ENCODE data around the gene FAM193A.
"Not testable (repeated sequence)": the region's sequence is repeated elsewhere in the genome, so short reads cannot be mapped to it uniquely, and the experiment has no call there.

Gene FAM193A

GRCh38 chr4:2537011-2537830 is 774 bp downstream of the FAM193A start:
- H4K8ac ChIP-seq (ENCODE audit: low read length) = no peak overlapping the region
- H3K79me1 ChIP-seq (replicated peaks; ENCODE audit: low read length, poor library complexity, severe bottlenecking) = peaks cover 2% of the 10 kb centered on the region
- peak overlapping the region; percentile 39 for H4K91ac ChIP-seq (ENCODE audit: low read length)
- H3K36me3 ChIP-seq (ENCODE audit: control insufficient read depth in 1 of 2, insufficient read depth in 2 of 2, low read depth in 1 of 2, low read length in 2 of 2) = no peaks in the 10 kb centered on the region
- H3K4me2 ChIP-seq (ENCODE audit: low read length, poor library complexity, severe bottlenecking) = peak overlapping the region; percentile 96
- no peak overlapping the region for H2BK12ac ChIP-seq (ENCODE audit: low read length in 2 of 2)
- H2BK5ac ChIP-seq (ENCODE audit: low read depth, low read length, poor library complexity, severe bottlenecking) = no peak overlapping the region
- H2AFZ ChIP-seq (ENCODE audit: low read depth, low read length) = peak overlapping the region; percentile 81
- under 1% methylated on average over 93 of the region's 103 CpGs for WGBS
- peak overlapping the region; percentile 91 for H3K9ac ChIP-seq (ENCODE audit: low read length)
- peak overlapping the region; percentile 99 for H2BK120ac ChIP-seq (ENCODE audit: low read depth, low read length)
- no peaks in the 10 kb centered on the region for H3K27me3 ChIP-seq (ENCODE audit: control insufficient read depth in 1 of 2, insufficient read depth in 1 of 2, low read length in 2 of 2)
- peaks cover 11% of the 10 kb centered on the region for H3K4me1 ChIP-seq (ENCODE audit: control insufficient read depth, insufficient read depth, low read depth, low read length)
- peak overlapping the region; percentile 45 for H3K27ac ChIP-seq (ENCODE audit: low read length, poor library complexity, severe bottlenecking)
- H3K23ac ChIP-seq (ENCODE audit: low read length in 2 of 2) = peak overlapping the region in 1 of 2 experiments; percentile 81
- peak overlapping the region; percentile 73 to 87 for H3K18ac ChIP-seq (ENCODE audit: low read depth in 1 of 2, low read length in 2 of 2)
- H3K9me3 ChIP-seq (ENCODE audit: control insufficient read depth, low read length) = no peaks in the 10 kb centered on the region
- DNase-seq = peak; percentile 43
- H3K4ac ChIP-seq (ENCODE audit: low read depth in 1 of 2, low read length in 2 of 2) = peak overlapping the region in 1 of 2 experiments; percentile 94
- peak overlapping the region; percentile 69 for H2BK15ac ChIP-seq (ENCODE audit: low read depth, poor library complexity, severe bottlenecking)
- H3K4me3 ChIP-seq (ENCODE audit: insufficient read depth in 1 of 2, low read depth in 1 of 2, low read length in 2 of 2) = peak overlapping the region; percentile 84 to 98
- peak overlapping the region in 1 of 2 experiments; percentile 85 for H3K14ac ChIP-seq (ENCODE audit: low read length in 2 of 2)
- H2AK5ac ChIP-seq (ENCODE audit: low read length, severe bottlenecking) = no peak overlapping the region

GRCh38 chr4:2543580-2544191 is 7.2 kb downstream of the FAM193A start:
- H3K9ac ChIP-seq (ENCODE audit: low read length); H3K4me3 ChIP-seq (ENCODE audit: insufficient read depth in 1 of 2, low read depth in 1 of 2, low read length in 2 of 2); H3K4ac ChIP-seq (ENCODE audit: low read depth in 1 of 2, low read length in 2 of 2); H2BK15ac ChIP-seq (ENCODE audit: low read depth, poor library complexity, severe bottlenecking); H3K27ac ChIP-seq (ENCODE audit: low read length, poor library complexity, severe bottlenecking); H3K4me2 ChIP-seq (ENCODE audit: low read length, poor library complexity, severe bottlenecking); H3K14ac ChIP-seq (ENCODE audit: low read length in 2 of 2); H3K18ac ChIP-seq (ENCODE audit: low read depth in 1 of 2, low read length in 2 of 2); H3K36me3 ChIP-seq (ENCODE audit: control insufficient read depth in 1 of 2, insufficient read depth in 2 of 2, low read depth in 1 of 2, low read length in 2 of 2); H2AFZ ChIP-seq (ENCODE audit: low read depth, low read length); H2BK5ac ChIP-seq (ENCODE audit: low read depth, low read length, poor library complexity, severe bottlenecking); H4K91ac ChIP-seq (ENCODE audit: low read length); H2AK5ac ChIP-seq (ENCODE audit: low read length, severe bottlenecking); DNase-seq; H3K79me1 ChIP-seq (replicated peaks; ENCODE audit: low read length, poor library complexity, severe bottlenecking); H4K8ac ChIP-seq (ENCODE audit: low read length); H2BK12ac ChIP-seq (ENCODE audit: low read length in 2 of 2); H3K4me1 ChIP-seq (ENCODE audit: control insufficient read depth, insufficient read depth, low read depth, low read length); H2BK120ac ChIP-seq (ENCODE audit: low read depth, low read length); H3K9me3 ChIP-seq (ENCODE audit: control insufficient read depth, low read length); H3K27me3 ChIP-seq (ENCODE audit: control insufficient read depth in 1 of 2, insufficient read depth in 1 of 2, low read length in 2 of 2); H3K23ac ChIP-seq (ENCODE audit: low read length in 2 of 2): not testable (repeated sequence)
- WGBS = 98% methylated on average over 7 of the region's 10 CpGs

- no peak overlapping the region for H3K4ac ChIP-seq (ENCODE audit: low read depth in 1 of 2, low read length in 2 of 2)
- WGBS = 99% methylated on average over 7 of the region's 7 CpGs
- H3K4me2 ChIP-seq (ENCODE audit: low read length, poor library complexity, severe bottlenecking) = no peak overlapping the region
- no peak overlapping the region for H2BK15ac ChIP-seq (ENCODE audit: low read depth, poor library complexity, severe bottlenecking)
- H3K27me3 ChIP-seq (ENCODE audit: control insufficient read depth in 1 of 2, insufficient read depth in 1 of 2, low read length in 2 of 2) = no peaks in the 10 kb centered on the region
- H3K23ac ChIP-seq (ENCODE audit: low read length in 2 of 2) = no peak overlapping the region
- H2BK5ac ChIP-seq (ENCODE audit: low read depth, low read length, poor library complexity, severe bottlenecking) = no peak overlapping the region
- no peak overlapping the region for H4K91ac ChIP-seq (ENCODE audit: low read length)
- no peak overlapping the region for H2AK5ac ChIP-seq (ENCODE audit: low read length, severe bottlenecking)
- no peak overlapping the region for H2BK12ac ChIP-seq (ENCODE audit: low read length in 2 of 2)
- H3K27ac ChIP-seq (ENCODE audit: low read length, poor library complexity, severe bottlenecking) = no peak overlapping the region
- no peak overlapping the region for H3K9ac ChIP-seq (ENCODE audit: low read length)
- H3K4me3 ChIP-seq (ENCODE audit: insufficient read depth in 1 of 2, low read depth in 1 of 2, low read length in 2 of 2) = no peak overlapping the region
- H3K18ac ChIP-seq (ENCODE audit: low read depth in 1 of 2, low read length in 2 of 2) = no peak overlapping the region
- no peak overlapping the region for H4K8ac ChIP-seq (ENCODE audit: low read length)
- no peak for DNase-seq
- peaks cover 2% of the 10 kb centered on the region for H3K79me1 ChIP-seq (replicated peaks; ENCODE audit: low read length, poor library complexity, severe bottlenecking)
- H3K9me3 ChIP-seq (ENCODE audit: control insufficient read depth, low read length) = no peaks in the 10 kb centered on the region
- no peak overlapping the region for H2AFZ ChIP-seq (ENCODE audit: low read depth, low read length)
- no peak overlapping the region for H2BK120ac ChIP-seq (ENCODE audit: low read depth, low read length)
- H3K14ac ChIP-seq (ENCODE audit: low read length in 2 of 2) = no peak overlapping the region
- peaks cover 4% of the 10 kb centered on the region for H3K4me1 ChIP-seq (ENCODE audit: control insufficient read depth, insufficient read depth, low read depth, low read length)
- H3K36me3 ChIP-seq (ENCODE audit: control insufficient read depth in 1 of 2, insufficient read depth in 2 of 2, low read depth in 1 of 2, low read length in 2 of 2) = peaks cover 3 to 8% of the 10 kb centered on the region in 2 experiments
Observed at GRCh38 chr4:2545321-2546013, 9.0 kb downstream of the FAM193A start.

GRCh38 chr4:2546286-2546823 is 9.9 kb downstream of the FAM193A start:
- H2AK5ac ChIP-seq (ENCODE audit: low read length, severe bottlenecking) = no peak overlapping the region
- H3K4ac ChIP-seq (ENCODE audit: low read depth in 1 of 2, low read length in 2 of 2) = no peak overlapping the region
- no peak overlapping the region for H2BK120ac ChIP-seq (ENCODE audit: low read depth, low read length)
- H3K27ac ChIP-seq (ENCODE audit: low read length, poor library complexity, severe bottlenecking) = no peak overlapping the region
- no peak overlapping the region for H3K4me3 ChIP-seq (ENCODE audit: insufficient read depth in 1 of 2, low read depth in 1 of 2, low read length in 2 of 2)
- no peak overlapping the region for H4K8ac ChIP-seq (ENCODE audit: low read length)
- H2BK15ac ChIP-seq (ENCODE audit: low read depth, poor library complexity, severe bottlenecking) = no peak overlapping the region
- no peak overlapping the region for H2BK5ac ChIP-seq (ENCODE audit: low read depth, low read length, poor library complexity, severe bottlenecking)
- DNase-seq = no peak
- H4K91ac ChIP-seq (ENCODE audit: low read length) = no peak overlapping the region
- H3K23ac ChIP-seq (ENCODE audit: low read length in 2 of 2) = no peak overlapping the region
- no peaks in the 10 kb centered on the region for H3K27me3 ChIP-seq (ENCODE audit: control insufficient read depth in 1 of 2, insufficient read depth in 1 of 2, low read length in 2 of 2)
- no peak overlapping the region for H3K18ac ChIP-seq (ENCODE audit: low read depth in 1 of 2, low read length in 2 of 2)
- no peak overlapping the region for H2BK12ac ChIP-seq (ENCODE audit: low read length in 2 of 2)
- peaks cover 3 to 8% of the 10 kb centered on the region in 2 experiments for H3K36me3 ChIP-seq (ENCODE audit: control insufficient read depth in 1 of 2, insufficient read depth in 2 of 2, low read depth in 1 of 2, low read length in 2 of 2)
- no peak overlapping the region for H3K9ac ChIP-seq (ENCODE audit: low read length)
- H3K79me1 ChIP-seq (replicated peaks; ENCODE audit: low read length, poor library complexity, severe bottlenecking) = peaks cover 2% of the 10 kb centered on the region
- no peak overlapping the region for H2AFZ ChIP-seq (ENCODE audit: low read depth, low read length)
- H3K9me3 ChIP-seq (ENCODE audit: control insufficient read depth, low read length) = no peaks in the 10 kb centered on the region
- no peak overlapping the region for H3K14ac ChIP-seq (ENCODE audit: low read length in 2 of 2)
- peaks cover 4% of the 10 kb centered on the region for H3K4me1 ChIP-seq (ENCODE audit: control insufficient read depth, insufficient read depth, low read depth, low read length)
- no peak overlapping the region for H3K4me2 ChIP-seq (ENCODE audit: low read length, poor library complexity, severe bottlenecking)
